ENCODE results near the gene PIGX. TPM values are rescaled to one million over a fixed set of nuclear protein-coding genes. Genes with fewer than 3 reads are reported as not detected.

Gene PIGX
- polyA plus RNA-seq, 3 donors from 2014 or later = 38.3 to 55.6 (median 42.6) TPM

DNA sequence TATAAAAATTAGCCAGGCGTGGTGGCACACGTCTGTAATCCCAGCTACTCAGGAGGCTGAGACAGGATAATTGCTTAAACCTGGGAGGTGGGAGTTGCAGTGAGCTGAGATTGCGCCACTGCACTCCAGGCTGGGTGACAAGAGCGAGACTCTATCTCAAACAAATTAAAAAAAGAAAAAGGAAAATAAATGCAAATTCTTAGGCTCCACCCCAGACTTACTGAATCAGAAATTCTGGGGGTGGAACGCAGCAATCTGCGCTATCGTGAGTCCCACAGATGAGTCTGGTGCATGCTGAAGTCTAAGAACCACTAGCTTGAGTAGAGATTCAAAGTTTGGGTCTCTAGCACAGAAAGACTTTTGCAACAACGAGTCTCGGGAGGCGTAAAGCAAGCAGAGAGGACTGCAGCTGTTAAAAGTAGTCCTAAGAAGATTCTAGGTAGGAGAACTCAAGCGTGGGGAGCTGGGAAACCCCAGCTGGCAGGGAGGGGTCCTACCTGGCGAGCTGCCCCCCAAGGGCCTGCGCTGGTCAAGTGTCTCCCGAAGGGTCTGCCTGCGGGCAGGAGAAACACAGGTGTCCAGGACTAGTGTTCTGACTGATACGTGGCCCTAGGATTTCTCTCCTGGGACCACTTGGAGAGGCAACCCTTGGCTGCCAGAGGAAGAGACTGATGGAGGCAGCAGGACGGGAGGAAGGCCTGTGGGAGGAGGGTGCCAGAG, 22.1 kb upstream of the PIGX start:
- Mint-ChIP-seq H3K4me3 (no peak overlapping the region), H3K27me3 (ENCODE audit: low read depth in 3 of 3) (peaks cover 3 to 7% (median 4%) of the 10 kb centered on the region in 3 donors), H3K36me3 (peaks cover 0 to 7% (median 0%) of the 10 kb centered on the region in 3 donors), H3K27ac (no peak overlapping the region), H3K9me3 (no peaks in the 10 kb centered on the region), H3K4me1 (peaks cover 12 to 21% of the 10 kb centered on the region in 2 donors)
- DNase-seq = no peak

DNA sequence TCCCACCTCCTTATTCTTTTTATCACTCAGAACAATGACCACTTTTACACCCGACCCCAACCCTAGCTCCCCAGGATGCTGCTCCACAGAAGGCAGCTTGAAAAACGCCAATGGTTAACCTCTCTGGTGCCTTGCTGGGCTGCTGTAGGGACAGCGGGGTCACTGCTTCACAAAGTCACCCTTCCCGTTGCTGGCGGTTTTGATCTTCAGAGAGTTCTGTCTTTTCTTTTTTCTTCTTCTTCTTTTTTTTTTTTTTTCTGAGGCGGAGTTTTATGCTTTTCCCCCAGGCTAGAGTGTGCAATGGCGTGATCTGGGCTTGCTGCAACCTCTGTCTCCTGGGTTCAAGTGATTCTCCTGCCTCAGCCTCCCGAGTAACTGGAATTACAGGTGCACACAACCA, 20.8 kb upstream of the PIGX start:
- Mint-ChIP-seq H3K27me3 (ENCODE audit: low read depth in 3 of 3) (peaks cover 11 to 20% (median 13%) of the 10 kb centered on the region in 3 donors), H3K36me3 (peaks cover 0 to 7% (median 0%) of the 10 kb centered on the region in 3 donors), H3K4me3 (no peak overlapping the region), H3K27ac (no peak overlapping the region), H3K9me3 (no peaks in the 10 kb centered on the region), H3K4me1 (peaks cover 13 to 20% of the 10 kb centered on the region in 2 donors)
- no peak for DNase-seq

DNA sequence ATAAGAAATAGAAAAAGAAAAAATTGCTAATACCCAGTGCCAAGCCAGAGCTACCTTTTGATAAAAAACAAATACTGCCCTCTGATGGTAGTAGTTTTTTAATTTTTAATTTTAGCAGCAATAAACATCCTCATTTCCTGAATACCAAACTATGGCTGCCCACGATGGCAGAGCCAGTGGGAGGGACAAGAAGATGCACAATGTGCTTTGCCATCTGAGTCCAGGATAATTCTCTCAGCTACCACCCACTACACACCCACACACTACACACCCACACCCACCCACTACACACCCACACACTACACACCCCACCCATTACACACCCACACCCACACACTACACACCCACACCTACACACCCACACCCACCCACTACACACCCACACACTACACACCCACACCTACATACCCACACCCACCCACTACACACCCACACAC, 18.0 kb upstream of the PIGX start:
- Mint-ChIP-seq H3K27ac (peak overlapping the region in 2 of 6 donors; percentile 29 to 49), H3K27me3 (ENCODE audit: low read depth in 3 of 3) (peaks cover 11 to 18% (median 15%) of the 10 kb centered on the region in 3 donors), H3K4me3 (no peak overlapping the region), H3K36me3 (no peaks in the 10 kb centered on the region), H3K4me1 (peaks cover 6 to 17% of the 10 kb centered on the region in 2 donors), H3K9me3 (no peaks in the 10 kb centered on the region)
- DNase-seq = peak; percentile 53 to 60 (median 58)

DNA sequence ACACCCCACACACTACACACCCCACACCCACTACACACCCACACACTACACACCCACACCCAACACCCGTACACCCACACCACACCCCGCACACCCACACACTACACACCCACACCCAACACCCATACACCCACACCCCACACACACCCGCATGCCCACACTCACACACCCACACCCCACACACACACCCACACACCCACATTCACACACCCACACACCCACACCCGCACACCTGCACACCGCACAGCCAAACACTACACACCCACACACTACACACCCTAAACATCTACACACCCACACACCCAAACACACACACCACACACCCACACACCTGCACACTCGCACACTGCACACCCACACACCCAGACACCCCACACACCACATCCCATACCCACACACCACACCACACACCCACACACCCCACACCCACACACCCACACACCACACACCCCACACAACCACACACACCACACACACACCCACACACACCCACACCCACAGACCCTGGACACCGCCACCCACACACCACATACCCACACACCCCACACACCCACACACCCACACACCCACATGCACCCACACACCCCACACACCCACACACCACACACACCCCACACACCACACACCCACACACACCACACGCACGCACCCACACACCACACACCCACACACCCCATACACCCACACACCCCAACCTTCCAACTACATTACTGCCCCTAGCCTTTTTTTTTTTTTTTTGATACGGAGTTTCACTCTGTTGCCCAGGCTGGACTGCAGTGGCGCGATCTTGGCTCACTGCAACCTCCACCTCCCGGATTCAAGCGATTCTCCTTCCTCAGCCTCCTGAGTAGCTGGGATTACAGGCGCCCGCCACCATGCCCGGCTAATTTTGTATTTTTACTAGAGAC, 17.0 kb upstream of the PIGX start:
- peak; percentile 54 to 62 (median 57) for DNase-seq
- H3K4me3 Mint-ChIP-seq = peak overlapping the region in 2 of 5 donors; percentile 18 to 20
- H3K27ac Mint-ChIP-seq = peak overlapping the region; percentile 40 to 83 (median 76)
- peaks cover 10 to 18% (median 15%) of the 10 kb centered on the region in 3 donors for H3K27me3 Mint-ChIP-seq (ENCODE audit: low read depth in 3 of 3)
- no peaks in the 10 kb centered on the region for H3K9me3 Mint-ChIP-seq
- H3K36me3 Mint-ChIP-seq = no peaks in the 10 kb centered on the region
- peaks cover 6 to 17% of the 10 kb centered on the region in 2 donors for H3K4me1 Mint-ChIP-seq

DNA sequence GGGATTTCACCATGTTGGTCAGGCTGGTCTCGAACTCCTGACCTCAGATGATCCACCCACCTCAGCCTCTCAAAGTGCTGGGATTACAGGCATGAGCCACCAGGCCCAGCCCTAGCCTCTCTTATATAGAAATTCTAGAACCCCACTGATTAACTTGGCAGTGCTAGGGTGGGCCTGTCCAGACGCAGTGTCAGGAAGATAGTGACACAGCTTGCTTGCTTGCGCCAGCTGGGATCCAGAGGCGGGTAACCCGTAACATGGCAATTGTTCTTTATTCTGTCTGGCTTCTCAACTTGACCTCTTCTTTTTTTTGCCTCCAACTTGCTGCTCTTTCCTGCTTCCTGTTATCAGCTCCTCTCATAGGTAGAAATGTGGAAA, 16.3 kb upstream of the PIGX start:
- no peaks in the 10 kb centered on the region for H3K36me3 Mint-ChIP-seq
- H3K9me3 Mint-ChIP-seq = no peaks in the 10 kb centered on the region
- H3K4me1 Mint-ChIP-seq = peaks cover 6 to 17% of the 10 kb centered on the region in 2 donors
- H3K27ac Mint-ChIP-seq = peak overlapping the region in 5 of 6 donors; percentile 49 to 83 (median 76)
- H3K27me3 Mint-ChIP-seq (ENCODE audit: low read depth in 3 of 3) = peaks cover 8 to 18% (median 15%) of the 10 kb centered on the region in 3 donors
- H3K4me3 Mint-ChIP-seq = peak overlapping the region in 2 of 5 donors; percentile 18 to 22
- no peak for DNase-seq

DNA sequence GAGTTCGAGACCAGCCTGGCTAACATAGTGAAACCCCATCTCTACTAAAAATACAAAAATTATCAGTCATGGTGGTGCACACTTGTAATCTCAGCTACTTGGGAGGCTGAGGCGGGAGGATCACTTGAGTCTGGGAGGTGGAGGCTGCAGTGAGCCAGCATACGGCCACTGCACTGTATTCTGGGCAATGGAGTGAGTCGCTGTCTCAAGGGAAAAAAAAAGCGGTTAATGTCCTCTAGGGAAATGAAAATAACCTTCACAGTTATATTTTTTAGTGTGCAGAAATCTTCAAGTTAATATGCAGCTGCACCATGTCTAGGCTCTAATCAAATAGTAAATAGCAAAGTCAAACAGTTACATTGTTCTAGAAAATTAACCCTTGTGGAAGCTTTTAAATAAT, 14.9 kb upstream of the PIGX start:
- Mint-ChIP-seq H3K4me1 (peaks cover 6 to 17% of the 10 kb centered on the region in 2 donors), H3K9me3 (no peaks in the 10 kb centered on the region), H3K36me3 (no peaks in the 10 kb centered on the region), H3K4me3 (no peak overlapping the region), H3K27me3 (ENCODE audit: low read depth in 3 of 3) (peaks cover 8 to 18% (median 15%) of the 10 kb centered on the region in 3 donors), H3K27ac (no peak overlapping the region)
- DNase-seq = no peak

DNA sequence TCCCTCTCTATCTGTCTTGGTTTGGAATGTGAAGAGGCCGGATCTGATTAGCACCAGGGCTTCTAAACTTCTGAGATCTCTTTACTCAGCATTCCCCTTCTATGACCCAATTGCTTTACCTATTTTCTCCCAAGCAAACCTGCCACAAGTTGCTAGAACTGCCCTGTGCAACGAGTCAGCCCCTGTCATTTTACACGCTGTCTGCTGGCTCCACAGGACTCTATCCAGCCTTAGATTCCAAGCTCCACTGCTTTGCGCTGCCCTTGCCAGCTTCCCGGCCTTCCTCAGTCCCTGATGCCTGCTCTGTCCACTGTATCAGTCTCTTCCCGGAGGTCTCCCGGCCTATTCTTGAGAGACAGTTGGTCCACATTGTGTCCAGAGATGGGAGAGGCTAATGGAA, 12.4 kb upstream of the PIGX start:
- peaks cover 8 to 15% (median 11%) of the 10 kb centered on the region in 3 donors for H3K27me3 Mint-ChIP-seq (ENCODE audit: low read depth in 3 of 3)
- H3K4me3 Mint-ChIP-seq = no peak overlapping the region
- DNase-seq = no peak
- H3K36me3 Mint-ChIP-seq = peaks cover 0 to 3% (median 0%) of the 10 kb centered on the region in 3 donors
- no peaks in the 10 kb centered on the region for H3K9me3 Mint-ChIP-seq
- H3K4me1 Mint-ChIP-seq = peaks cover 6% of the 10 kb centered on the region in 2 donors
- H3K27ac Mint-ChIP-seq = no peak overlapping the region

DNA sequence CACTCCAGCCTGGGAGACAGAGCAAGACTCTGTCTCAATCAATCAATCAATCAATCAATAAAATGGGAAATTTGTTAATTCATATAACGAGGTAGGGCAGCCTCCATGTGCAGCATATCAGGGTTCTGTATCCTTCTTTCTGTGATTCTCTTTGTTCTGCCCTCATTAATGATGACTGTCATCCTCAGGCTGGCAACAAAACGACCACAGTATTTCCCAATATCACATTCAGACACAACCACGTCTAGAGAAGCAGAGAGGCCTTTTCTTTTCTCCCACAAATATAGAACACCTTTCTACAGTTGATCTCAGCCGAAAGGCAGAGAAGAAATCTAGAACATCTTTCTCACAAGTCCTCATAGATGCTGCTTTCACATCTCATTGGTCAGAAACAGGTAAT, 11.4 kb upstream of the PIGX start:
- Mint-ChIP-seq H3K9me3 (no peaks in the 10 kb centered on the region), H3K27ac (no peak overlapping the region), H3K4me1 (peaks cover 2 to 5% of the 10 kb centered on the region in 2 donors), H3K4me3 (no peak overlapping the region), H3K36me3 (peaks cover 0 to 3% (median 0%) of the 10 kb centered on the region in 3 donors), H3K27me3 (ENCODE audit: low read depth in 3 of 3) (peaks cover under 1 to 6% (median 5%) of the 10 kb centered on the region in 3 donors)
- no peak for DNase-seq

DNA sequence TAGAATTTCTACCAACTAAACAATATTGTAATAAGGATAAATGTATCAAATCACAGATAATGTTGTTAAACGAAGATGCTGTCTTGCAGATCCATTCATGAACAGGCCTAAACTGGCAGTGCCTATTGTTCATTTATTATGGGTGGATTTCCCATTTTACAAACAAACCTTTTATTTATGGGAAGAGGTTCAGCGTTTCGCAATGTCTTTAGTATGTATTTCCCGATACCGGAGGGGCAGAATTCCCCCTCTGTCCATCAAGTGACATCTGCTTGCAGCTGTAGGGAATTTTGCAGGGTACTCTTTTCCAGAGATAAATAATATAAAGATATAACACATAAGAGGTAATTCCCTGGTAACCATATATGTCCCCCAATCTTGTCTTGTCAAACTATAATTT, 5.8 kb upstream of the PIGX start:
- Mint-ChIP-seq H3K36me3 (peaks cover 0 to 11% (median 0%) of the 10 kb centered on the region in 3 donors), H3K9me3 (no peaks in the 10 kb centered on the region), H3K4me3 (no peak overlapping the region), H3K27me3 (ENCODE audit: low read depth in 3 of 3) (no peaks in the 10 kb centered on the region), H3K4me1 (peaks cover 3 to 6% of the 10 kb centered on the region in 2 donors), H3K27ac (no peak overlapping the region)
- no peak for DNase-seq

DNA sequence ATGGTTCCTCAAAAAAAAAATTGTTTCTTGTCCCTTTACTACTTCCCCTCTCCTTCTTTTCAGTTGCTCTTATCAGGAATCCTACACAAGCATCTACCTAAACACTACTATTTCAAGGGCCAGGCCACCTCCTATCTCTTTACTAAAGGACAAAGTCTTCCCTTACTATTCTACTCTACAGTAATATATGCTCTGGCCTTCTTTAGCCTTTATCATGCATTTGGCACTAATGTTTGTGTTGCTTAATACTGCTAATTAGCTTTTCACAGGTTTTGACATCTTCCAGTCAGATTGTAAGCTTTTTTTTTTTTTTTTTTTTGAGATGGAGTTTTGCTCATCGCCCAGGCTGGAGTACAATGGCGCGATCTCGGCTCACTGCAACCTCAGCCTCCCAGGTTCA, 5.4 kb upstream of the PIGX start:
- Mint-ChIP-seq H3K27ac (no peak overlapping the region), H3K9me3 (no peaks in the 10 kb centered on the region), H3K4me3 (no peak overlapping the region), H3K4me1 (peaks cover 7 to 10% of the 10 kb centered on the region in 2 donors), H3K36me3 (peaks cover 0 to 11% (median 0%) of the 10 kb centered on the region in 3 donors), H3K27me3 (ENCODE audit: low read depth in 3 of 3) (peaks cover 3 to 4% (median 3%) of the 10 kb centered on the region in 3 donors)
- no peak for DNase-seq

DNA sequence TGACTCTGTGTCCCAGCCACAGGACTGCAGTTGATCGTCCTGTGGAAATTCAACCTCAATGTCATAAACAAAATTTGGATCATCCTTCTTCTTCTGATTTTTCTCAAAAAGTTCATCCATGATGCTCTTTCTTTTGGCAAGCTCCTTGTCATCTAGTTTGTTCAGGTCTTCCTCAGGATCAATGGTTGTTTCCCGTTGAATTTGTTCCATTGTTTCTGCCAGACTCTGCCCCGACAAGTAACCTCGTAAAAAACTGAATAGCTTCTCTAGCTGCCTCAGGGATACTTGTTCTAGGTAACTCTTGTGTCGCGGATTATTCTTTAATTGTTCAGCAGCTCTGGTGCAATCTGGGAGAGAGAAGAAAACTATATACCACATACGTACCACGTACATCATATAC, 4.6 kb upstream of the PIGX start:
- Mint-ChIP-seq H3K27ac (peak overlapping the region in 2 of 6 donors; percentile 22 to 35), H3K4me3 (no peak overlapping the region), H3K36me3 (peaks cover 0 to 11% (median 0%) of the 10 kb centered on the region in 3 donors), H3K9me3 (no peaks in the 10 kb centered on the region), H3K4me1 (peaks cover 8 to 12% of the 10 kb centered on the region in 2 donors), H3K27me3 (ENCODE audit: low read depth in 3 of 3) (peaks cover 6 to 7% (median 6%) of the 10 kb centered on the region in 3 donors)
- DNase-seq = no peak

DNA sequence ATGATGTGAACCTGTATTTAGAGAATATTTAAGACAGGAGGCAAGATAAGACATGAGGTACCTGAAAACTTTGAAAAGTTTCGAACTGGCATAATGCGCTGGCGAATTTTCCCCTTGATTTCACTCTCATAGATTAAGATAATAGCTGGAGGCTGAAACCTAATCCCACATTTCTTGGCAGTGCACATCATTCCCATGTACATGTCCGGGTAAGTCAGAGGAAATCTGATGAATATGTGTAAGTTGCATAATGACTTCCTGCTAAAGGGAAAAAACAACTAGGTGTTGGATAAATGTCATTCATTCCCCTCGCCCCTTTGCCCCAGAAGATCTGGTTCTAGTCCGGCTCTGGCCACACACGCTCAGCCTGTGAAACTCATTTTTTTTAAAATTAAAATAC, 3.7 kb upstream of the PIGX start:
- Mint-ChIP-seq H3K27ac (no peak overlapping the region), H3K9me3 (no peaks in the 10 kb centered on the region), H3K36me3 (peaks cover 0 to 8% (median 0%) of the 10 kb centered on the region in 3 donors), H3K27me3 (ENCODE audit: low read depth in 3 of 3) (peaks cover 7 to 14% (median 13%) of the 10 kb centered on the region in 3 donors), H3K4me3 (no peak overlapping the region), H3K4me1 (peaks cover 17 to 20% of the 10 kb centered on the region in 2 donors)
- no peak for DNase-seq

DNA sequence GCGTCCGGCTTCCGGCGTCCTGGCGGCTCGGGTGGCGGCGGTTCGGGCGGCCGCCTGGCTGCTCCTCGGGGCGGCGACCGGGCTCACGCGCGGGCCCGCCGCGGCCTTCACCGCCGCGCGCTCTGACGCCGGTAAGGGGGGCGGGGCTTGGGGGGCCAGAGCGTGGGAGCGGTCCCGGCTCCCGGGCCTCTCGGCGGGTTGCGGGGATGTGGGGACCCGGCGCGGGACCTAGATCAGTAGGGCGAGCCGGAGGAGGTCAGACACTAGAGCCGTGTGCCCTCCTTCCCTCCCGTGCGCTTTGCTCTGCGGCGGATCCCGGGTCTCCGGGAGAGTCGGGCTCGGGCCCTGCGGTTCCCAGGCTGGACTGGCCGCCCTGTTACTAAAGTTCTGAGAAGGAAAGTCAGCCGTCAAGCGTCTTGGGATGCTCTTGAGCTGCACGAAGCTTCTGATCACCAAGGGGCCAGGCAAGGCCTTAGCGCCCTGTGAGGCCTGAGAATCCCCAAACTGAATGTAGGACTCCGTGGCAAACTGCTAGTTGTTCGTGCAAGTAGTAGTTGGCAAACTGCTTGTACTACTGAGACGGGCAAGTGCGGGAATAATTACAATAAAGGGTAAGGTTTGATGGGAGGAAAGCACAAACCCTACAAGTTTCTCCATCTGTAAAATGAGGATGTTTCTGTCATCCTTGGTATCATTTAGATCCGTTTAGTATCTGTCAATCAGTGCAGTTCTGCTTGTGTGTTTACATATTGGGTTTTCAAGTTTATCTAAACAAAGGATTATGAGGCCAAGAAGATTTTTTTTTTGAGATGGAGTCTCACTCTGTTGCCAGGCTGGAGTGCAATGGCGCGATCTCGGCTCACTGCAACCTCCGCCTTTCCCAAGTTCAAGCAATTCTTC, 587 bp downstream of the PIGX start:
- DNase-seq = peak in 1 of 3 donors; percentile 88
- Mint-ChIP-seq H3K36me3 (peaks cover 0 to 2% (median 0%) of the 10 kb centered on the region in 3 donors), H3K4me3 (peak overlapping the region; percentile 74 to 85 (median 84)), H3K27ac (peak overlapping the region; percentile 93 to 97 (median 96)), H3K9me3 (no peaks in the 10 kb centered on the region), H3K27me3 (ENCODE audit: low read depth in 3 of 3) (peaks cover 7 to 17% (median 13%) of the 10 kb centered on the region in 3 donors), H3K4me1 (peaks cover 21 to 25% of the 10 kb centered on the region in 2 donors)

All from immature natural killer cell (primary cell).